HEK293 (cell line): ENCODE measurements around the gene PSRC1.
A peak's percentile ranks its signal among the peaks of the same experiment; 100 is the strongest.

ENCODE experiments used
- CTCF ChIA-PET: fragments of 350-600 bp; formaldehyde crosslinking; extraction: SDS; loops from one replicate; lab custom pipeline; 2021; ENCODE audit warnings: antibody characterized with exemption; lab: Yijun Ruan, JAX
- POLR2A ChIA-PET: fragments of 300-600 bp; formaldehyde crosslinking; extraction: SDS; loops from one replicate; lab custom pipeline; 2020; ENCODE audit warnings: antibody characterized with exemption, inconsistent platforms; lab: Yijun Ruan, JAX
- H3K27ac ChIP-seq: fragments of 200-500 bp; sonication (Bioruptor generic); 2 replicates; pipeline ENCODE4 v1.5.1; 2014; ENCODE audit warnings: low read depth, low read length, control low read depth, inconsistent platforms; ENCODE audit errors: extremely low read depth
- H3K36me3 ChIP-seq, 2 experiments: fragments of 200-500 bp in 1 of 2; sonication (Bioruptor generic) in 1 of 2; 1 replicate in 1 of 2; 2 replicates in 1 of 2; pipeline ENCODE4 v1.5.1; 2014 to 2017; ENCODE audit warnings: inconsistent platforms in 2 of 2, low read length in 2 of 2; ENCODE audit not compliant: control insufficient read depth in 2 of 2, insufficient read depth in 1 of 2
- H3K4me1 ChIP-seq: fragments of 200-500 bp; sonication (Bioruptor generic); 2 replicates; pipeline ENCODE4 v1.5.1; 2014; ENCODE audit warnings: mild to moderate bottlenecking, low read length, inconsistent platforms; ENCODE audit not compliant: control insufficient read depth, insufficient read depth
- H3K4me3 ChIP-seq: 2 replicates; pipeline ENCODE4 v1.5.1; 2011; ENCODE audit warnings: low read depth, mild to moderate bottlenecking, control low read depth, low read length, moderate library complexity
- H3K9me3 ChIP-seq: fragments of 200-500 bp; sonication (Bioruptor generic); 2 replicates; pipeline ENCODE4 v1.5.1; 2014; ENCODE audit warnings: low read depth, low read length, inconsistent platforms; ENCODE audit not compliant: control insufficient read depth, insufficient read depth
- GLIS2 ChIP-seq: fragments of 450-650 bp; formaldehyde crosslinking; IDR thresholded peaks from 2 replicates; pipeline ENCODE4 v1.5.1; 2016; ENCODE audit warnings: missing biosample characterization, missing genetic modification characterization
- HOXD13 ChIP-seq: sonication (generic); formaldehyde crosslinking; IDR thresholded peaks from 2 replicates; pipeline ENCODE4 v1.8.0; 2022; ENCODE audit warnings: missing genetic modification reagents, borderline replicate concordance
- TRIM28 ChIP-seq: IDR thresholded peaks from 2 replicates; pipeline ENCODE4 v1.6.1; 2011; ENCODE audit warnings: low read length, control low read depth, borderline replicate concordance
- ZBTB48 ChIP-seq: fragments of 450-650 bp; formaldehyde crosslinking; IDR thresholded peaks from 2 replicates; pipeline ENCODE4 v1.5.1; 2016; ENCODE audit warnings: missing biosample characterization, missing genetic modification characterization
- ZBTB8A ChIP-seq: fragments of 450-650 bp; formaldehyde crosslinking; IDR thresholded peaks from 2 replicates; pipeline ENCODE4 v1.5.1; 2016; ENCODE audit warnings: missing biosample characterization, missing genetic modification characterization
- ZFHX2 ChIP-seq: fragments of 450-650 bp; formaldehyde crosslinking; conservative IDR thresholded peaks from 2 replicates; pipeline ENCODE4 v1.5.1; 2016; ENCODE audit warnings: missing biosample characterization, missing genetic modification characterization
- ZFP69B ChIP-seq: fragments of 450-650 bp; formaldehyde crosslinking; IDR thresholded peaks from 2 replicates; pipeline ENCODE4 v1.5.1; 2016; ENCODE audit warnings: missing biosample characterization, missing genetic modification characterization
- ZIC2 ChIP-seq: fragments of 450-650 bp; formaldehyde crosslinking; IDR thresholded peaks from 2 replicates; pipeline ENCODE4 v1.5.1; 2016; ENCODE audit warnings: missing biosample characterization, missing genetic modification characterization
- ZNF112 ChIP-seq: fragments of 450-650 bp; formaldehyde crosslinking; IDR thresholded peaks from 2 replicates; pipeline ENCODE4 v1.5.0; 2017; ENCODE audit warnings: missing biosample characterization, missing genetic modification characterization
- ZNF140 ChIP-seq: fragments of 450-650 bp; formaldehyde crosslinking; IDR thresholded peaks from 2 replicates; pipeline ENCODE4 v1.5.1; 2016; ENCODE audit warnings: missing biosample characterization, missing genetic modification characterization
- ZNF148 ChIP-seq: fragments of 450-650 bp; formaldehyde crosslinking; IDR thresholded peaks from 2 replicates; pipeline ENCODE4 v1.5.0; 2017; ENCODE audit warnings: missing biosample characterization, missing genetic modification characterization, borderline replicate concordance
- ZNF18 ChIP-seq: fragments of 450-650 bp; formaldehyde crosslinking; IDR thresholded peaks from 2 replicates; pipeline ENCODE4 v1.5.1; 2016; ENCODE audit warnings: missing biosample characterization, missing genetic modification characterization
- ZNF19 ChIP-seq: fragments of 450-650 bp; formaldehyde crosslinking; IDR thresholded peaks from 2 replicates; pipeline ENCODE4; 2016; ENCODE audit warnings: missing biosample characterization, missing genetic modification characterization, low read depth
- ZNF2 ChIP-seq: fragments of 450-650 bp; formaldehyde crosslinking; IDR thresholded peaks from 2 replicates; pipeline ENCODE4 v1.5.1; 2016; ENCODE audit warnings: missing biosample characterization, missing genetic modification characterization
- ZNF202 ChIP-seq: fragments of 450-650 bp; formaldehyde crosslinking; IDR thresholded peaks from 2 replicates; pipeline ENCODE4 v1.5.1; 2016; ENCODE audit warnings: missing biosample characterization, missing genetic modification characterization, borderline replicate concordance
- ZNF223 ChIP-seq: fragments of 450-650 bp; formaldehyde crosslinking; IDR thresholded peaks from 2 replicates; pipeline ENCODE4 v1.5.1; 2016; ENCODE audit warnings: missing biosample characterization, missing genetic modification characterization
- ZNF24 ChIP-seq: fragments of 450-650 bp; formaldehyde crosslinking; IDR thresholded peaks from 2 replicates; pipeline ENCODE4 v1.5.1; 2016; ENCODE audit warnings: missing biosample characterization, missing genetic modification characterization
- ZNF473 ChIP-seq: fragments of 450-650 bp; formaldehyde crosslinking; IDR thresholded peaks from 2 replicates; pipeline ENCODE4 v1.5.1; 2017; ENCODE audit warnings: missing biosample characterization, missing genetic modification characterization
- ZNF530 ChIP-seq: fragments of 450-650 bp; formaldehyde crosslinking; IDR thresholded peaks from 2 replicates; pipeline ENCODE4 v1.5.1; 2016; ENCODE audit warnings: low read depth, missing biosample characterization, missing genetic modification characterization
- ZNF561 ChIP-seq: fragments of 450-650 bp; IDR thresholded peaks from 2 replicates; pipeline ENCODE4 v1.5.1; 2018; ENCODE audit warnings: missing biosample characterization, missing genetic modification characterization, borderline replicate concordance
- ZNF610 ChIP-seq: fragments of 450-650 bp; formaldehyde crosslinking; IDR thresholded peaks from 2 replicates; pipeline ENCODE4 v1.5.1; 2016; ENCODE audit warnings: missing biosample characterization, missing genetic modification characterization, borderline replicate concordance
- ZNF658 ChIP-seq: fragments of 450-650 bp; formaldehyde crosslinking; IDR thresholded peaks from 2 replicates; pipeline ENCODE4; 2016; ENCODE audit warnings: missing biosample characterization, missing genetic modification characterization
- ZNF660 ChIP-seq: fragments of 450-650 bp; IDR thresholded peaks from 2 replicates; pipeline ENCODE4 v1.5.1; 2018; ENCODE audit warnings: missing biosample characterization, mild to moderate bottlenecking, missing genetic modification characterization
- ZNF670 ChIP-seq: fragments of 450-650 bp; formaldehyde crosslinking; IDR thresholded peaks from 2 replicates; pipeline ENCODE4 v1.5.1; 2016; ENCODE audit warnings: missing biosample characterization, missing genetic modification characterization, low read depth
- ZNF677 ChIP-seq: fragments of 450-650 bp; IDR thresholded peaks from 2 replicates; pipeline ENCODE4 v1.5.0; 2018; ENCODE audit warnings: missing biosample characterization, mild to moderate bottlenecking, missing genetic modification characterization, moderate library complexity
- TF ChIP-seq, protein P1 (sequence below): fragments of 450-650 bp; formaldehyde crosslinking; IDR thresholded peaks from 2 replicates; pipeline ENCODE4 v1.5.1; 2016; ENCODE audit warnings: missing biosample characterization, missing genetic modification characterization
- TF ChIP-seq, protein P2 (sequence below): fragments of 450-650 bp; formaldehyde crosslinking; optimal IDR thresholded peaks from 2 replicates; pipeline ENCODE3; 2016; ENCODE audit warnings: missing biosample characterization, mild to moderate bottlenecking, missing genetic modification characterization

PSRC1 gene

DNA sequence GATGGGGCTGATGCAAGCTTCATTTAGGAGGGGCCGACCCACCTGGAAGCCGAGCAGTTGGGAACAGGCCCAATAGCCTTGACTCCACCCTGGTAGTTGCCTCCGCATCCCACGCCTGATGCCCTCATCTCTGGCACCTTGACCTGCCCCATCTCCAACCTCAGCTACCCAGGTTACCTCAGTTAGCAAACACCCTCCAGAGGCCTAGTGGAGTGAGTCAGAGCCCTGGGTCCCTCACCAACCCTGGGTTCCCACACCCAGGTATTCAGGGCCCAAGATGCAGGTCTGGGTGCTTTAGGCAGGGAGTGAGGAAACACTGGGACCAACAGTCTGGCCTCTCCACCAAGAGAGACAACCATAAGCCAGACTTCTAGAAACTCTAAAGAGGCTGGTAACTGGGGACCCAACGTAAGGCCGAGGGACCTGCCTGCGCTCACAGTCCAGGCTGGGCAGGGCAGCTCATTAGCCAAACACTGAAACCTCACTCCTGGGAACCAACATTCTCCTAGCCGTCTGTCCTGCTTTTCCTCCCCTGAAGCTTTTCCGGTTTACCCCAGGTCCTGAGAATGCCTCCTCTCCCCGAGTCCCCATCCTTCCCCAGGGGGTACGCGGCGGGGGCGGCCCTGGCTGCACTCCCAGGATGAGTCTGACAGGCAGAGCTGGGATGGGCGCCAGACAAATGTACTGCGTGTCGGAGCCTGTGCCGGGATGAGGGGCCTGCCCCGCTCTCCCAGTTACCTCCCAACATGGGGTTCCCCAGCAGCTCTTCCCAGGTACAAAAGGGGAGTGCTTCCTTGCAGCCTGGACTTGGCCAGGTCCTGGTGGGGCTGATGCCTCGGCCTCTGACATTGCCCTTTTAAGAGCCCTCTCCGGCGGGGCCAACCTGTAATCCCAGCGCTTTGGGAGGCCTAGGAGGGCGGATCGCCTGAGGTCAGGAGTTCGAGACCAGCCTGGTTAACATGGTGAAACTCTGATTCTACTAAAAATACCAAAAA, 42.5 kb downstream of the PSRC1 start (continued):
- 0 out of 2 replicates have a peak, but pooled peaks have one; percentile 11 for TF ChIP-seq ZNF561 (tag by site-specific recombination)
- 0 out of 2 replicates have a peak, but pooled peaks have one; percentile 72 for TF ChIP-seq ZNF660 (tag by site-specific recombination)
- TF ChIP-seq ZNF677 (tag by site-specific recombination) = no peak
- TF ChIP-seq, protein P1, sequence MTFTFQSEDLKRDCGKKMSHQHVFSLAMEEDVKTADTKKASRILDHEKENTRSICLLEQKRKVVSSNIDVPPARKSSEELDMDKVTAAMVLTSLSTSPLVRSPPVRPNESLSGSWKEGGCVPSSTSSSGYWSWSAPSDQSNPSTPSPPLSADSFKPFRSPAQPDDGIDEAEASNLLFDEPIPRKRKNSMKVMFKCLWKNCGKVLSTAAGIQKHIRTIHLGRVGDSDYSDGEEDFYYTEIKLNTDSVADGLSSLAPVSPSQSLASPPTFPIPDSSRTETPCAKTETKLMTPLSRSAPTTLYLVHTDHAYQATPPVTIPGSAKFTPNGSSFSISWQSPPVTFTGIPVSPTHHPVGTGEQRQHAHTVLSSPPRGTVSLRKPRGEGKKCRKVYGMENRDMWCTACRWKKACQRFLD (tag by site-specific recombination) = no peak
- no peak for TF ChIP-seq ZNF140 (tag by site-specific recombination)
- no peak for TF ChIP-seq ZNF658 (tag by site-specific recombination)
- TF ChIP-seq ZBTB48 = no peak; the same call in 1 of the 2 replicates
- TF ChIP-seq ZNF19 (tag by site-specific recombination) = no peak
- peak; percentile 66 for TF ChIP-seq ZBTB8A (tag by site-specific recombination)
- TF ChIP-seq ZNF670 = no peak
- TF ChIP-seq ZNF18 (tag by site-specific recombination) = no peak
- TF ChIP-seq ZNF112 (tag by site-specific recombination) = no peak
- TF ChIP-seq ZNF24 = peak; percentile 73; the same call in 1 of the 2 replicates
- no peak for TF ChIP-seq ZNF148 (tag by site-specific recombination)
- TF ChIP-seq, protein P2, sequence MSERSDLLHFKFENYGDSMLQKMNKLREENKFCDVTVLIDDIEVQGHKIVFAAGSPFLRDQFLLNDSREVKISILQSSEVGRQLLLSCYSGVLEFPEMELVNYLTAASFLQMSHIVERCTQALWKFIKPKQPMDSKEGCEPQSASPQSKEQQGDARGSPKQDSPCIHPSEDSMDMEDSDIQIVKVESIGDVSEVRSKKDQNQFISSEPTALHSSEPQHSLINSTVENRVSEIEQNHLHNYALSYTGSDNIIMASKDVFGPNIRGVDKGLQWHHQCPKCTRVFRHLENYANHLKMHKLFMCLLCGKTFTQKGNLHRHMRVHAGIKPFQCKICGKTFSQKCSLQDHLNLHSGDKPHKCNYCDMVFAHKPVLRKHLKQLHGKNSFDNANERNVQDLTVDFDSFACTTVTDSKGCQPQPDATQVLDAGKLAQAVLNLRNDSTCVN = no peak
- no peak for TF ChIP-seq ZNF610
- TF ChIP-seq HOXD13 (CRISPR knock-in tag) = no peak
- TF ChIP-seq ZNF473 (tag by site-specific recombination) = no peak

GRCh38 chr1:109239409-109240068, 43.4 kb downstream of the PSRC1 start:
- Histone ChIP-seq H3K27ac (0 out of 2 replicates have a peak overlapping the region, but pooled peaks have one; percentile 1), H3K9me3 (no peaks in the 10 kb centered on the region), H3K36me3 (peaks cover 4 to 56% of the 10 kb centered on the region in 2 experiments; a peak in 2 of 3 replicates), H3K4me3 (no peak overlapping the region), H3K4me1 (no peaks in the 10 kb centered on the region)
- POLR2A ChIA-PET = interaction anchor here (0.5 to 3.3 kb wide), 6 partner anchors 10 to 297 kb away, joined by 3 to 15 read pairs (median 4); partner anchors contain the start of genes CELSR2, PSRC1 and SORT1
- CTCF ChIA-PET = interaction anchor here (0.6 to 2.9 kb wide), 21 partner anchors 9 to 760 kb away, joined by 3 to 30 read pairs (median 4); partner anchors contain the start of genes CELSR2, SARS1 and SORT1
- TF ChIP-seq ZNF530 (no peak), ZIC2 (tag by site-specific recombination) (peak; percentile 64; the same call in 1 of the 2 replicates), GLIS2 (tag by site-specific recombination) (0 out of 2 replicates have a peak, but pooled peaks have one; percentile 40), ZNF2 (tag by site-specific recombination) (peak; percentile 66; the same call in 1 of the 2 replicates), ZFHX2 (tag by site-specific recombination) (peak; percentile 78), ZNF223 (tag by site-specific recombination) (peak; percentile 81), ZNF202 (tag by site-specific recombination) (no peak), TRIM28 (peak; percentile 47; the same call in 1 of the 2 replicates), ZFP69B (tag by site-specific recombination) (no peak)
- TF ChIP-seq, protein P2 = peak; percentile 5
